Hepatocyte (in vitro differentiated cells): ENCODE results near the gene NRG2. TPM values are rescaled to one million over a fixed set of nuclear protein-coding genes. Genes with fewer than 3 reads are reported as not detected.

ENCODE experiments used
- DNase-seq: peaks from one replicate; pipeline ENCODE4 v3.0.0-alpha.2; 2016; ENCODE audit warnings: low spot score
- H2AFZ ChIP-seq: fragments of 200-600 bp; sonication (generic); 2 replicates; pipeline ENCODE4 v1.6.0; 2016; ENCODE audit warnings: antibody characterized with exemption, mild to moderate bottlenecking
- H3K27ac ChIP-seq: fragments of 200-600 bp; sonication (generic); 2 replicates; pipeline ENCODE4 v1.5.1; 2016; ENCODE audit warnings: mild to moderate bottlenecking
- H3K27me3 ChIP-seq: fragments of 200-600 bp; sonication (generic); 2 replicates; pipeline ENCODE4 v1.6.1; 2016
- H3K36me3 ChIP-seq: fragments of 200-600 bp; sonication (generic); replicated peaks from 2 replicates; pipeline ENCODE4 v1.5.1; 2016; ENCODE audit warnings: low read depth; ENCODE audit not compliant: insufficient read depth
- H3K4me1 ChIP-seq: fragments of 200-600 bp; sonication (generic); 2 replicates; pipeline ENCODE4 v1.5.1; 2016; ENCODE audit warnings: mild to moderate bottlenecking, moderate library complexity; ENCODE audit not compliant: insufficient read depth
- H3K4me2 ChIP-seq: fragments of 200-600 bp; sonication (generic); 2 replicates; pipeline ENCODE4 v1.6.0; 2016
- H3K4me3 ChIP-seq: fragments of 200-600 bp; sonication (generic); 2 replicates; pipeline ENCODE4 v1.5.1; 2016; ENCODE audit warnings: mild to moderate bottlenecking
- H3K79me2 ChIP-seq: fragments of 200-600 bp; sonication (generic); 2 replicates; pipeline ENCODE4 v1.6.0; 2017; ENCODE audit warnings: mild to moderate bottlenecking
- H3K9me2 ChIP-seq: fragments of 200-600 bp; sonication (generic); replicated peaks from 2 replicates; pipeline ENCODE4 v1.6.0; 2017; ENCODE audit warnings: mild to moderate bottlenecking; ENCODE audit not compliant: insufficient read depth
- H3K9me3 ChIP-seq: fragments of 200-600 bp; sonication (generic); 2 replicates; pipeline ENCODE4 v1.5.1; 2016; ENCODE audit warnings: low read depth, mild to moderate bottlenecking
- H4K20me1 ChIP-seq: fragments of 200-600 bp; sonication (generic); 2 replicates; pipeline ENCODE4 v1.6.0; 2016; ENCODE audit warnings: mild to moderate bottlenecking; ENCODE audit not compliant: insufficient read depth, poor library complexity, severe bottlenecking
- EZH2 ChIP-seq: fragments of 200-600 bp; sonication (generic); IDR thresholded peaks from 2 replicates; pipeline ENCODE4 v1.6.1; 2016; ENCODE audit warnings: antibody characterized with exemption, mild to moderate bottlenecking, borderline replicate concordance
- EZH2phosphoT487 ChIP-seq: fragments of 200-600 bp; sonication (generic); IDR thresholded peaks from one replicate; pipeline ENCODE4 v1.6.1; 2018; ENCODE audit warnings: antibody characterized with exemption, mild to moderate bottlenecking, low read depth, moderate library complexity; ENCODE audit not compliant: unreplicated experiment, severe bottlenecking
- WGBS: methylation state at CpG from one replicate; pipeline ENCODE4 v1.1.6; 2016; ENCODE audit warnings: low lambda C conversion rate; ENCODE audit errors: missing lambda C conversion rate; 5-methylcytosine and 5-hydroxymethylcytosine counted together
- polyA plus RNA-seq: library from polyadenylated mRNA; unstranded; fragments of >200 nt; fragmentation: Nextera tagmentation; extraction: Ambion mirVana; gene quantifications from 2 replicates; pipeline ENCODE4 v1.2.1, GENCODE V29; 2016
- total RNA-seq: library from RNA; depleted of rRNA; stranded (reverse); fragments of >200 nt; gene quantifications from 2 replicates; pipeline ENCODE4 v1.2.3, GENCODE V29; 2014
- TF ChIP-seq, protein P1 (sequence below): fragments of 200-600 bp; sonication (generic); IDR thresholded peaks from 2 replicates; pipeline ENCODE4 v1.5.1; 2016; ENCODE audit warnings: antibody characterized with exemption, mild to moderate bottlenecking; ENCODE audit not compliant: poor library complexity

NRG2 gene
- total and polyA plus RNA-seq, 2 experiments from 2014 or later, result 1.4 to 1.5 TPM

DNA sequence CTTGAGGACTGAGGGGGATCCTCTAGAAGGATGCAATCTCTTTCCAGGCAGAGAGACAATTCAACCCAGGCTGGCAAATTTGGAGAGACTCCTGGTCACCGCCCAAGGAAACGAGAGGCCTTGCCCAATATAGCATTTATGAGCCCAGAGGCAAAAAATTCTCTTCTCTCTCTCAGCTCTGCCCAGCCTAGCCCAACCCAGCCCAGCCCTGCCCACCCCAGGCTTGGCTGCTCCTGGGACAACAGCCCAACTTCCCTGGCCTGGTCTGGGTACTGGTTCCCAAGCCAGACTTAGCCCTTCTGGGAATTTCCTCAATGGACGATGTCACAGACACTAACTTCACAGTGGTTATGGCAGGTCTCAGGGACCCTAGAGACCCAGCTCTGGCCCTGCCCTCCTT is 130.9 kb downstream of the NRG2 start:
- H3K27ac ChIP-seq, result no peak overlapping the region
- TF ChIP-seq, protein P1, sequence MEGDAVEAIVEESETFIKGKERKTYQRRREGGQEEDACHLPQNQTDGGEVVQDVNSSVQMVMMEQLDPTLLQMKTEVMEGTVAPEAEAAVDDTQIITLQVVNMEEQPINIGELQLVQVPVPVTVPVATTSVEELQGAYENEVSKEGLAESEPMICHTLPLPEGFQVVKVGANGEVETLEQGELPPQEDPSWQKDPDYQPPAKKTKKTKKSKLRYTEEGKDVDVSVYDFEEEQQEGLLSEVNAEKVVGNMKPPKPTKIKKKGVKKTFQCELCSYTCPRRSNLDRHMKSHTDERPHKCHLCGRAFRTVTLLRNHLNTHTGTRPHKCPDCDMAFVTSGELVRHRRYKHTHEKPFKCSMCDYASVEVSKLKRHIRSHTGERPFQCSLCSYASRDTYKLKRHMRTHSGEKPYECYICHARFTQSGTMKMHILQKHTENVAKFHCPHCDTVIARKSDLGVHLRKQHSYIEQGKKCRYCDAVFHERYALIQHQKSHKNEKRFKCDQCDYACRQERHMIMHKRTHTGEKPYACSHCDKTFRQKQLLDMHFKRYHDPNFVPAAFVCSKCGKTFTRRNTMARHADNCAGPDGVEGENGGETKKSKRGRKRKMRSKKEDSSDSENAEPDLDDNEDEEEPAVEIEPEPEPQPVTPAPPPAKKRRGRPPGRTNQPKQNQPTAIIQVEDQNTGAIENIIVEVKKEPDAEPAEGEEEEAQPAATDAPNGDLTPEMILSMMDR, result no peak
- no peak overlapping the region for H2AFZ ChIP-seq
- H3K79me2 ChIP-seq, result no peaks in the 10 kb centered on the region
- no peaks in the 10 kb centered on the region for H3K9me2 ChIP-seq
- no peak overlapping the region for H3K4me3 ChIP-seq
- no peaks in the 10 kb centered on the region for H4K20me1 ChIP-seq
- no peaks in the 10 kb centered on the region for H3K4me1 ChIP-seq
- no peaks in the 10 kb centered on the region for H3K9me3 ChIP-seq
- no peaks in the 10 kb centered on the region for H3K36me3 ChIP-seq
- peaks cover 10% of the 10 kb centered on the region for H3K27me3 ChIP-seq
- no peak overlapping the region for H3K4me2 ChIP-seq
- DNase-seq, result no peak
- 90% methylated on average over 3 of the region's 3 CpGs for WGBS

DNA sequence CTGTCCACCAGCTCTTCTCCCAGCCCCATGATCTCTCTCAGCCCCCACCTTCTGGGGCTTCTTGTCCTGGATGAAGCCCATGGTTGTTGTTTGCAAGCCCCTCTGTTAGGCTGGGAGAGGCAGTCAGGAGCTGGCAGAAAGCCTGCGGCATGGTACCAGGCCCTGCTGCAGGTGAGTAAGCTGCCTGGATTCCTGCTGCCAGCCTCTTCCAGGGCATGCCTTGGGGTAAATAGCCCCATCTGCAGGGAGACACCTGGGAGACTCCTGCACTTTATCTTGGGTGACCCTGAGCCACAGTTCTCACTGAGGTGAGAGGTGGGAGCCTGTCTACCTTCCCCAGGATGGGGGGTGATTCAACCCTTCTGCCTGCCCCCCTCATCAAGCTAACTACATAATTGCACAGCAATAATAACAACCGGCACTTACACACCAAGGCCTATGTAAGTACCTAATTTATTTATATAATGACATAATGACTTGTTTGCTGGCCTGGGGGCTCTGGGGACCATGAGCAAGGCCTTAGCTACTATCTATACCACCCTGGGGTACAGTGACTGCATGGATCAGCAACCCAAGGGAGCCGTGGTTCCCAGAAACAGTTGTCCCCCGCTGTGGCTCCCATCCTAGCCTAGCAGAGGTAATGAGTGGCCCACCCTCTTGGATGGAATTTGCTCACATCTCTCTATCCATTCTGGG is 131.5 kb downstream of the NRG2 start:
- no peaks in the 10 kb centered on the region for H3K9me3 ChIP-seq
- H3K27me3 ChIP-seq, result peaks cover 13% of the 10 kb centered on the region
- no peak overlapping the region for H3K4me3 ChIP-seq
- H2AFZ ChIP-seq, result no peak overlapping the region
- H3K4me1 ChIP-seq, result no peaks in the 10 kb centered on the region
- H3K4me2 ChIP-seq, result no peak overlapping the region
- 90% methylated on average over 4 of the region's 4 CpGs for WGBS
- no peak for TF ChIP-seq EZH2phosphoT487
- TF ChIP-seq, protein P1, result no peak
- no peak for TF ChIP-seq EZH2
- no peaks in the 10 kb centered on the region for H3K79me2 ChIP-seq
- H3K27ac ChIP-seq, result no peak overlapping the region
- H3K36me3 ChIP-seq, result no peaks in the 10 kb centered on the region
- no peak for DNase-seq
- H3K9me2 ChIP-seq, result no peaks in the 10 kb centered on the region
- H4K20me1 ChIP-seq, result no peaks in the 10 kb centered on the region

DNA sequence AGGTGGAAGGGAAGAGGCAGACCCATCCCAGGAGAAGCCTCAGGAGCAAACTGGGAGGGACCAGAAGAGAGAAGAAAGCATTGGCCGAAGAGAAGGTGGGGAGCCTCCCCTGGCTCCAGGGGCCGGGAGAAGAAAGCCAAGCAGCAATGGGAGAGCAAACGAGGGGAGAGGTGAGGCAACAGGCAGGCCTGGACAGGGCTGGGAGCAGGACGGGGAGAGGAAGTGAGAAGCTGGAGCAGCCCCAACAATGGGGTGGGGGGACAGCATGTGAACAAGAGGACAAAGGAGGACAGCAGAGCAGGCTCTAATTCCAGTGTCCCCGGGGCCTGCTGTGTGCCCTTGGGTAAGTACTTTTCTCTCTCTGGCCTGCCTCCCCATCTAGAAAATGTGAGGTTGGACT is 132.2 kb downstream of the NRG2 start:
- H3K27ac ChIP-seq, result no peak overlapping the region
- H4K20me1 ChIP-seq, result no peaks in the 10 kb centered on the region
- no peaks in the 10 kb centered on the region for H3K79me2 ChIP-seq
- no peak overlapping the region for H2AFZ ChIP-seq
- no peaks in the 10 kb centered on the region for H3K4me1 ChIP-seq
- 72% methylated on average over 5 of the region's 5 CpGs for WGBS
- DNase-seq, result no peak
- no peaks in the 10 kb centered on the region for H3K36me3 ChIP-seq
- no peak overlapping the region for H3K4me2 ChIP-seq
- peaks cover 20% of the 10 kb centered on the region for H3K27me3 ChIP-seq
- H3K4me3 ChIP-seq, result no peak overlapping the region
- H3K9me3 ChIP-seq, result no peaks in the 10 kb centered on the region
- H3K9me2 ChIP-seq, result no peaks in the 10 kb centered on the region
- TF ChIP-seq, protein P1, result no peak
- no peak for TF ChIP-seq EZH2phosphoT487
- no peak for TF ChIP-seq EZH2

DNA sequence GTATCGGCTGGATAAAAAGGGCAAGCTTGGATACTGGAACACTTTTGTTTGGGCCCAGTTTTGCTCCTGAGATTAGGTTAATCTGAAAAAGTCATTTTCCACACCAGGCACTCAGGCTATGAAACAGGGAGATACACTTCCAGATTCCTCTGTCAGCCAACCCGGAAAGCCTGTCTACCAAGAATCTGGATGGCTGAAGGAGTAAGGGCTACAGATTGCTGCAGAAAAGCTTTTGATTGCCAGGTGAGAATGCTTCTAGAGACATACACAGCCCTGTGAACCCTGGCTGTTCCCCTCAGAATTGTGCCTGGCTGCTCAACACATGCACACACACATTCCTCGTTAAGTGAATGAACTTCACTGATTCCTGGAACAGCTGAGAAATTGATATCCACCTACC is 133.1 kb downstream of the NRG2 start:
- 78% methylated on average over 3 of the region's 3 CpGs for WGBS

More for the DNA sequence above, 133.1 kb downstream of the NRG2 start:
- H4K20me1 ChIP-seq, result no peaks in the 10 kb centered on the region
- H3K9me2 ChIP-seq, result no peaks in the 10 kb centered on the region
- H2AFZ ChIP-seq, result no peak overlapping the region
- H3K27me3 ChIP-seq, result peaks cover 22% of the 10 kb centered on the region
- peaks cover 4% of the 10 kb centered on the region for H3K4me1 ChIP-seq
- H3K4me3 ChIP-seq, result no peak overlapping the region
- no peak overlapping the region for H3K4me2 ChIP-seq
- no peaks in the 10 kb centered on the region for H3K36me3 ChIP-seq
- DNase-seq, result no peak
- no peaks in the 10 kb centered on the region for H3K9me3 ChIP-seq
- no peak overlapping the region for H3K27ac ChIP-seq
- TF ChIP-seq, protein P1, result no peak
- no peak for TF ChIP-seq EZH2phosphoT487
- no peak for TF ChIP-seq EZH2
- H3K79me2 ChIP-seq, result no peaks in the 10 kb centered on the region
